Measurements from ENCODE around the gene CHI3L1.

GRCh38 chr1:203165800-203166161 is 20.7 kb downstream of the CHI3L1 start:
- TF ChIP-seq, protein P1, sequence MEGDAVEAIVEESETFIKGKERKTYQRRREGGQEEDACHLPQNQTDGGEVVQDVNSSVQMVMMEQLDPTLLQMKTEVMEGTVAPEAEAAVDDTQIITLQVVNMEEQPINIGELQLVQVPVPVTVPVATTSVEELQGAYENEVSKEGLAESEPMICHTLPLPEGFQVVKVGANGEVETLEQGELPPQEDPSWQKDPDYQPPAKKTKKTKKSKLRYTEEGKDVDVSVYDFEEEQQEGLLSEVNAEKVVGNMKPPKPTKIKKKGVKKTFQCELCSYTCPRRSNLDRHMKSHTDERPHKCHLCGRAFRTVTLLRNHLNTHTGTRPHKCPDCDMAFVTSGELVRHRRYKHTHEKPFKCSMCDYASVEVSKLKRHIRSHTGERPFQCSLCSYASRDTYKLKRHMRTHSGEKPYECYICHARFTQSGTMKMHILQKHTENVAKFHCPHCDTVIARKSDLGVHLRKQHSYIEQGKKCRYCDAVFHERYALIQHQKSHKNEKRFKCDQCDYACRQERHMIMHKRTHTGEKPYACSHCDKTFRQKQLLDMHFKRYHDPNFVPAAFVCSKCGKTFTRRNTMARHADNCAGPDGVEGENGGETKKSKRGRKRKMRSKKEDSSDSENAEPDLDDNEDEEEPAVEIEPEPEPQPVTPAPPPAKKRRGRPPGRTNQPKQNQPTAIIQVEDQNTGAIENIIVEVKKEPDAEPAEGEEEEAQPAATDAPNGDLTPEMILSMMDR (IDR thresholded peaks at IDR 0.05), result no peak
- no peak for TF ChIP-seq POLR2A (IDR thresholded peaks at IDR 0.05)
